HepG2 (cell line): ENCODE results near the gene OR2T10. TPM values are rescaled to one million over a fixed set of nuclear protein-coding genes. Genes with fewer than 3 reads are reported as not detected.

ENCODE experiments used
- ATAC-seq: fragments of 200-7000 bp; cut with Tn5 transposase; 3 replicates; pipeline ENCODE4 v1.9.1; 2020; ENCODE audit warnings: mild to moderate bottlenecking, moderate library complexity
- BruUV-seq: library from RNA; stranded (reverse); fragments of 400-500 nt; replicated peaks from 2 replicates; lab custom pipeline; 2021; lab: Mats Ljungman, UMichigan
- CTCF ChIA-PET: fragments of 300-600 bp; formaldehyde crosslinking; extraction: SDS; loops from one replicate; lab custom pipeline; 2021; ENCODE audit warnings: low total read pairs, inconsistent platforms, low intra/inter-chr PET ratio; lab: Yijun Ruan, JAX
- POLR2A ChIA-PET: fragments of 350-600 bp; sonication (Branson Sonifier 250); formaldehyde crosslinking; loops from one replicate; lab custom pipeline; 2020; ENCODE audit warnings: antibody characterized with exemption, inconsistent platforms; lab: Yijun Ruan, JAX
- DNase-seq: peaks from one replicate; pipeline ENCODE4 v3.0.0-alpha.2; 2015; ENCODE audit warnings: low spot score
- FAIRE-seq: peaks from 3 replicates; lab custom pipeline; 2011; peaks lifted over from hg19 to GRCh38; lab: Jason Lieb, UNC
- H2AFZ ChIP-seq: one replicate; pipeline ENCODE4 v1.6.1; 2011; ENCODE audit warnings: low read length, inconsistent platforms
- H3K27ac ChIP-seq: fragments of 300-600 bp; 3 replicates; pipeline ENCODE4 v1.8.0; 2011; ENCODE audit warnings: mixed run types, mild to moderate bottlenecking, mixed read lengths, low read length, inconsistent platforms; ENCODE audit not compliant: insufficient read depth; ENCODE audit errors: extremely low read length
- H3K27me3 ChIP-seq, 2 experiments: fragments of 200-600 bp in 1 of 2; 2 replicates in 1 of 2; 3 replicates in 1 of 2; pipeline versions ENCODE4 v1.6.0 to v1.8.0; 2011; ENCODE audit warnings: low read length in 2 of 2, mild to moderate bottlenecking in 2 of 2, moderate library complexity in 2 of 2, inconsistent platforms in 1 of 2; ENCODE audit not compliant: insufficient read depth in 2 of 2, control insufficient read depth in 1 of 2
- H3K36me3 ChIP-seq, 2 experiments: fragments of 200-600 bp in 1 of 2; replicated peaks in 1 of 2; 2 replicates in 1 of 2; 3 replicates in 1 of 2; pipeline versions ENCODE4 v1.5.1 to v1.8.0; 2011; ENCODE audit warnings: low read length in 2 of 2, inconsistent platforms in 1 of 2; ENCODE audit not compliant: insufficient read depth in 2 of 2, control insufficient read depth in 1 of 2
- H3K4me1 ChIP-seq: 2 replicates; pipeline ENCODE4 v1.5.1; 2012; ENCODE audit warnings: low read length, inconsistent platforms; ENCODE audit not compliant: insufficient read depth
- H3K4me2 ChIP-seq: 2 replicates; pipeline ENCODE4 v1.6.0; 2011; ENCODE audit warnings: low read depth, low read length, inconsistent platforms
- H3K4me3 ChIP-seq, 3 experiments: fragments of 200-600 bp in 1 of 3; sonication (generic), shearing (Covaris generic) in 1 of 3; replicated peaks in 1 of 3; 2 replicates each; pipeline ENCODE4 v1.5.1; 2011 to 2016; ENCODE audit warnings: low read length in 3 of 3, inconsistent platforms in 2 of 3, low read depth in 2 of 3, mild to moderate bottlenecking in 2 of 3, control low read depth in 1 of 3, mixed read lengths in 1 of 3; ENCODE audit not compliant: insufficient read depth in 1 of 3
- H3K79me2 ChIP-seq: one replicate; pipeline ENCODE4 v1.6.1; 2011; ENCODE audit warnings: low read length, inconsistent platforms; ENCODE audit not compliant: insufficient read depth
- H3K9ac ChIP-seq: 2 replicates; pipeline ENCODE4 v1.6.0; 2011; ENCODE audit warnings: mild to moderate bottlenecking, low read depth, low read length, inconsistent platforms; ENCODE audit not compliant: insufficient read depth
- H3K9me3 ChIP-seq: 2 replicates; pipeline ENCODE4 v1.5.1; 2012; ENCODE audit warnings: mild to moderate bottlenecking, low read length
- H4K20me1 ChIP-seq: 2 replicates; pipeline ENCODE4 v1.6.0; 2011; ENCODE audit warnings: inconsistent platforms, mild to moderate bottlenecking, low read length, moderate library complexity; ENCODE audit not compliant: insufficient read depth
- ARHGAP35 ChIP-seq: sonication (generic); formaldehyde crosslinking; IDR thresholded peaks from 2 replicates; pipeline ENCODE4 v1.9.0; 2022; ENCODE audit warnings: mild to moderate bottlenecking, inconsistent platforms, moderate library complexity, missing genetic modification reagents, borderline replicate concordance
- ATF1 ChIP-seq: IDR thresholded peaks from 2 replicates; pipeline ENCODE4 v1.6.1; 2016; ENCODE audit warnings: mild to moderate bottlenecking, control low read depth
- GATA4 ChIP-seq: sonication (generic); IDR thresholded peaks from 2 replicates; pipeline ENCODE4 v1.6.1; 2016; ENCODE audit warnings: antibody characterized with exemption, low read depth, borderline replicate concordance
- GTF2F1 ChIP-seq: fragments of 150-350 bp; IDR thresholded peaks from 2 replicates; pipeline ENCODE4 v1.6.1; 2014; ENCODE audit warnings: low read length
- HNRNPLL ChIP-seq: fragments of 200-400 bp; formaldehyde crosslinking; IDR thresholded peaks from 2 replicates; pipeline ENCODE4 v1.6.1; 2017; ENCODE audit warnings: mild to moderate bottlenecking, low read depth, low read length; ENCODE audit not compliant: poor library complexity, severe bottlenecking
- MLLT10 ChIP-seq: sonication (generic); formaldehyde crosslinking; IDR thresholded peaks from 2 replicates; pipeline ENCODE4 v1.4.0; 2020; ENCODE audit warnings: missing genetic modification reagents
- PRDM4 ChIP-seq: sonication (generic); formaldehyde crosslinking; IDR thresholded peaks from 2 replicates; pipeline ENCODE4 v1.9.0; 2021; ENCODE audit warnings: missing genetic modification reagents, borderline replicate concordance
- SMAD3 ChIP-seq: sonication (generic); formaldehyde crosslinking; IDR thresholded peaks from 2 replicates; pipeline ENCODE4 v1.4.0; 2020; ENCODE audit warnings: missing genetic modification reagents
- TBX3 ChIP-seq: fragments of 450-650 bp; IDR thresholded peaks from 2 replicates; pipeline ENCODE4 v1.6.1; 2017; ENCODE audit warnings: antibody characterized with exemption, mild to moderate bottlenecking, inconsistent platforms, borderline replicate concordance
- XBP1 ChIP-seq: sonication (generic); formaldehyde crosslinking; IDR thresholded peaks from 2 replicates; pipeline ENCODE4 v1.5.0; 2020; ENCODE audit warnings: missing genetic modification reagents
- ZFP62 ChIP-seq: sonication (generic); formaldehyde crosslinking; IDR thresholded peaks from 2 replicates; pipeline ENCODE4 v1.4.0; 2020; ENCODE audit warnings: missing genetic modification reagents
- ZFYVE20 ChIP-seq: sonication (generic); formaldehyde crosslinking; IDR thresholded peaks from 2 replicates; pipeline ENCODE4 v1.8.0; 2023; ENCODE audit warnings: low read depth, mild to moderate bottlenecking, moderate library complexity, missing genetic modification reagents, borderline replicate concordance
- ZMAT3 ChIP-seq: sonication (generic); formaldehyde crosslinking; conservative IDR thresholded peaks from 2 replicates; pipeline ENCODE4 v1.7.0; 2021; ENCODE audit warnings: missing genetic modification reagents
- ZNF30 ChIP-seq: sonication (generic); formaldehyde crosslinking; IDR thresholded peaks from 2 replicates; pipeline ENCODE4 v1.5.0; 2020; ENCODE audit warnings: mild to moderate bottlenecking, missing genetic modification reagents
- ZNF317 ChIP-seq: sonication (generic); formaldehyde crosslinking; IDR thresholded peaks from 2 replicates; pipeline ENCODE4 v1.5.0; 2020; ENCODE audit warnings: mild to moderate bottlenecking, missing genetic modification reagents
- ZNF580 ChIP-seq: IDR thresholded peaks from 2 replicates; pipeline ENCODE4 v1.6.1; 2016; ENCODE audit warnings: low read depth, borderline replicate concordance
- ZNF609 ChIP-seq: sonication (generic); formaldehyde crosslinking; IDR thresholded peaks from 2 replicates; pipeline ENCODE4 v1.4.0; 2020; ENCODE audit warnings: mild to moderate bottlenecking, missing genetic modification reagents, borderline replicate concordance
- ZNF768 ChIP-seq: sonication (generic); formaldehyde crosslinking; IDR thresholded peaks from 2 replicates; pipeline ENCODE4 v1.4.0; 2020; ENCODE audit warnings: missing genetic modification reagents
- WGBS: methylation state at CpG from one replicate; pipeline ENCODE4 v1.1.6; 2017; ENCODE audit warnings: low lambda C conversion rate; 5-methylcytosine and 5-hydroxymethylcytosine counted together
- in situ Hi-C: cut with HindIII; loops from 2 replicates; pipeline ENCODE4 v1.10.0; 2017; ENCODE audit warnings: low pct_unique_long_range_greater_than_20kb; ENCODE audit not compliant: extremely low pct_ligation_motif_present
- intact Hi-C: fragments of 100-400 bp; cut with micrococcal nuclease; formaldehyde crosslinking; loops from one replicate; pipeline ENCODE4 v1.10.0; 2022; ENCODE audit not compliant: unreplicated experiment
- polyA plus RNA-seq, 8 experiments: library from polyadenylated mRNA; depleted of rRNA in 3 of 8; stranded (reverse) in 7 of 8; unstranded in 1 of 8; fragments of >200 nt; fragmentation: Illumina TruSeq in 4 of 8; extraction: Trizol in 4 of 8; gene quantifications; 2 replicates each; pipeline versions ENCODE4 v1.2.1 to v1.2.3, GENCODE V29; 2011 to 2016; ENCODE audit warnings: low read depth in 4 of 8, missing spikeins in 1 of 8, mixed read lengths in 1 of 8; ENCODE audit not compliant: insufficient read depth in 1 of 8
- total RNA-seq, 5 experiments: library from RNA; depleted of rRNA; stranded (reverse); fragments of >200 nt; fragmentation: Illumina TruSeq; extraction: Trizol; gene quantifications; 2 replicates each; pipeline ENCODE4 v1.2.3, GENCODE V29; 2016; ENCODE audit warnings: low read depth in 1 of 5

OR2T10 gene
- total and polyA plus RNA-seq, 2 of the 13 experiments (the other 11 are each of a cell fraction or from before 2014, with no cell fraction given): not detected

- no peaks in the 10 kb centered on the region for H4K20me1 ChIP-seq
- H3K27me3 ChIP-seq: no peaks in the 10 kb centered on the region; a peak in 1 of 5 replicates
- WGBS: 8% methylated on average over 2 of the region's 2 CpGs
- ChIA-PET POLR2A (no interaction called here), CTCF (no interaction called here)
- FAIRE-seq: no peak
- intact Hi-C loops: no loop called here
- no peaks in the 10 kb centered on the region for H3K79me2 ChIP-seq
- no peak overlapping the region for H3K4me3 ChIP-seq
- no TSS peak for BruUV-seq
- no peaks in the 10 kb centered on the region for H3K4me1 ChIP-seq
- in situ Hi-C loops: no loop called here
- no peak for TF ChIP-seq ZNF317 (CRISPR knock-in tag)
- TF ChIP-seq TBX3: no peak
- no peak for TF ChIP-seq ZNF609 (CRISPR knock-in tag)
- TF ChIP-seq ARHGAP35: no peak
- no peak for TF ChIP-seq ZMAT3 (CRISPR knock-in tag)
- TF ChIP-seq ATF1 (CRISPR knock-in tag): no peak
- TF ChIP-seq MLLT10 (CRISPR knock-in tag): no peak
- no peak for TF ChIP-seq ZNF768 (CRISPR knock-in tag)
- TF ChIP-seq ZNF30 (CRISPR knock-in tag): no peak
- TF ChIP-seq ZFP62 (CRISPR knock-in tag): no peak
- TF ChIP-seq GATA4: no peak
- TF ChIP-seq XBP1 (CRISPR knock-in tag): no peak
- TF ChIP-seq PRDM4 (CRISPR knock-in tag): no peak
- TF ChIP-seq ZFYVE20: no peak
- TF ChIP-seq ZNF580 (CRISPR knock-in tag): no peak
- no peak for TF ChIP-seq HNRNPLL
- TF ChIP-seq GTF2F1: no peak
- no peak for TF ChIP-seq SMAD3
- H2AFZ ChIP-seq: no peak overlapping the region
- no peak for ATAC-seq
- H3K27ac ChIP-seq: no peak overlapping the region
- no peak for DNase-seq
- H3K36me3 ChIP-seq: no peaks in the 10 kb centered on the region
- H3K9me3 ChIP-seq: no peaks in the 10 kb centered on the region
- H3K4me2 ChIP-seq: no peak overlapping the region
- no peak overlapping the region for H3K9ac ChIP-seq
These were observed 33.1 kb upstream of the OR2T10 start for GRCh38 chr1:248630551-248630950.
